ENCODE results near the gene C4A. TPM values are rescaled to one million over a fixed set of nuclear protein-coding genes. Genes with fewer than 3 reads are reported as not detected.

The C4A gene
- total and polyA plus RNA-seq, 2 of the 13 experiments (the other 11 are each of a cell fraction or from before 2014, with no cell fraction given), result 165 to 478 TPM

- TF ChIP-seq NR2C2 (CRISPR knock-in tag; IDR thresholded peaks at IDR 0.05; ENCODE audit: borderline replicate concordance) (peak; percentile 94), ZNF275 (CRISPR knock-in tag; IDR thresholded peaks at IDR 0.05; ENCODE audit: borderline replicate concordance) (peak; percentile 19; the same call in 1 of the 2 replicates), KLF15 (CRISPR knock-in tag; IDR thresholded peaks at IDR 0.05; ENCODE audit: borderline replicate concordance) (peak; percentile 62; the same call in 1 of the 2 replicates), ZNF678 (CRISPR knock-in tag; IDR thresholded peaks at IDR 0.05) (no peak), TOPORS (CRISPR knock-in tag; IDR thresholded peaks at IDR 0.05) (peak; percentile 20), ZNF703 (CRISPR knock-in tag; IDR thresholded peaks at IDR 0.05; ENCODE audit: borderline replicate concordance) (peak; percentile 59; the same call in 1 of the 2 replicates), ZBTB3 (CRISPR knock-in tag; IDR thresholded peaks at IDR 0.05; ENCODE audit: borderline replicate concordance, low read depth) (0 out of 2 replicates have a peak, but pooled peaks have one; percentile 71), RCOR2 (CRISPR knock-in tag; IDR thresholded peaks at IDR 0.05) (no peak; the same call in 1 of the 2 replicates), POLR2G (IDR thresholded peaks at IDR 0.05; ENCODE audit: low read depth, low read length) (peak; percentile 70), SMARCE1 (IDR thresholded peaks at IDR 0.05; ENCODE audit: borderline replicate concordance) (no peak), PAXIP1 (CRISPR knock-in tag; conservative IDR thresholded peaks at IDR 0.05) (peak; percentile 65), GTF2F1 (IDR thresholded peaks at IDR 0.05; ENCODE audit: low read length) (no peak), CENPT (CRISPR knock-in tag; IDR thresholded peaks at IDR 0.05; ENCODE audit: low read depth) (peak; percentile 50; the same call in 1 of the 2 replicates), MXD1 (CRISPR knock-in tag; IDR thresholded peaks at IDR 0.05) (peak; percentile 82), HOXD1 (CRISPR knock-in tag; IDR thresholded peaks at IDR 0.05) (peak; percentile 14; the same call in 1 of the 2 replicates), ZNF646 (CRISPR knock-in tag; IDR thresholded peaks at IDR 0.05) (no peak)
Measured at GRCh38 chr6:31971993-31972708, 9.7 kb upstream of the C4A start, which contains the start of gene DXO (continued).

All from HepG2 (cell line).